MV-4-11 (cell line): ENCODE results near the gene CAPN5.

ENCODE experiments used
- DNase-seq: peaks from one replicate; lab custom pipeline; 2025; lab: John Stamatoyannopoulos, UW

CAPN5 gene

GRCh38 chr11:77135069-77135468, 68.3 kb downstream of the CAPN5 start:
- DNase-seq: no peak

GRCh38 chr11:77136074-77136473, 69.3 kb downstream of the CAPN5 start:
- peak; percentile 53 for DNase-seq

GRCh38 chr11:77136784-77137420, 70.1 kb downstream of the CAPN5 start:
- no peak for DNase-seq

GRCh38 chr11:77137421-77137820, 70.7 kb downstream of the CAPN5 start:
- no peak for DNase-seq

- no peak for DNase-seq
These were observed 71.4 kb downstream of the CAPN5 start for GRCh38 chr11:77138106-77138649.

GRCh38 chr11:77139201-77139600, 72.4 kb downstream of the CAPN5 start:
- no peak for DNase-seq

- peak; percentile 76 for DNase-seq
These were observed 73.6 kb downstream of the CAPN5 start for GRCh38 chr11:77140231-77140851.

GRCh38 chr11:77141034-77141433, 74.3 kb downstream of the CAPN5 start:
- DNase-seq: no peak

GRCh38 chr11:77141475-77141874, 74.7 kb downstream of the CAPN5 start:
- no peak for DNase-seq

- DNase-seq: peak; percentile 89
These were observed 75.6 kb downstream of the CAPN5 start for GRCh38 chr11:77142091-77142975.

GRCh38 chr11:77143405-77144020, 76.7 kb downstream of the CAPN5 start:
- DNase-seq: no peak

GRCh38 chr11:77144196-77144856, 77.6 kb downstream of the CAPN5 start:
- DNase-seq: no peak

- no peak for DNase-seq
These were observed 78.2 kb downstream of the CAPN5 start for GRCh38 chr11:77144857-77145428.

- no peak for DNase-seq
These were observed 79.7 kb downstream of the CAPN5 start for GRCh38 chr11:77146261-77147035.

- DNase-seq: no peak
These were observed 80.2 kb downstream of the CAPN5 start for GRCh38 chr11:77147036-77147315.

- DNase-seq: peak; percentile 79
These were observed 81.0 kb downstream of the CAPN5 start for GRCh38 chr11:77147668-77148321.

- no peak for DNase-seq
These were observed 82.4 kb downstream of the CAPN5 start for GRCh38 chr11:77148963-77149715.

GRCh38 chr11:77149716-77150392, 83.1 kb downstream of the CAPN5 start:
- no peak for DNase-seq

GRCh38 chr11:77150836-77151235, 84.1 kb downstream of the CAPN5 start:
- DNase-seq: no peak
